HG03342 (cell line): ENCODE results near the gene LMF1.
"Not testable (repeated sequence)": the region's sequence is repeated elsewhere in the genome, so short reads cannot be mapped to it uniquely, and the experiment has no call there.

ENCODE experiments used
- ATAC-seq: cut with Tn5 transposase; IDR thresholded peaks from one replicate; pipeline ENCODE4 v1.9.1; 2021; ENCODE audit warnings: mild to moderate bottlenecking, moderate library complexity; ENCODE audit not compliant: unreplicated experiment

The LMF1 gene

DNA sequence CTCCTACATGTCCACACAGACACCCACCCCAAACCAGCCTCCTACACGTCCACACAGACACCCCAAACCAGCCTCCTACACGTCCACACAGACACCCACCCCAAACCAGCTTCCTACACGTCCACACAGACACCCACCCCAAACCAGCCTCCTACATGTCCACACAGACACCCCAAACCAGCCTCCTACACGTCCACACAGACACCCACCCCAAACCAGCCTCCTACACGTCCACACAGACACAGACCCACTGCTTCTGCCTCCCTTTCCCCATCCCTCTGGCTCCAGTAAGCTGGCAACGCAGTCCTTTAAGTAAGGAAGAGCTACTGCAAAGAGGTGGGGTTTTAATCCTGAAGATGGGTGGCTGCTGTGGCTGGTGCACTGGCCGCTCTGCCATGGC is 17.0 kb downstream of the LMF1 start:
- not testable (repeated sequence) for ATAC-seq

DNA sequence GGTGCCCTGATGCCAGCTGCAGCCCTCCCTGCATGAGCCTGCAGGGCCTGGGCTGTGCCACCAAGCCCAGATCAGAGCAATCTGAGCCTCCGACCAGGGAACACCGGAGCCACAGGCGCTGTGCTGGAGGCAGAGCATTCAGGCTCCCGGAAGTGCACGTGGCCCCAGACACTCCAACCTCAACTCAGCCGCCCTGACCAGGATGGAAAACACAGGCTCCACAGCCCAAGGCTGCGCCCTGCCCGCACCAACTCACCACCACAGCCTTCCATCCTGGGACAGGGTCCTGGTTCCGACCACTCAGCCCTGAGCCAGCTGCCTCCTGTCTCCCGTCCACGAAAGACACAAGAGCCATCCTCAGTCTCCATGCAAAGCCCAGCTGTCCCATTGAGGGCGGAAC is 18.5 kb downstream of the LMF1 start:
- no peak for ATAC-seq

GRCh38 chr16:951660-952301 is 19.0 kb downstream of the LMF1 start:
- ATAC-seq: no peak

GRCh38 chr16:950733-951573 is 19.8 kb downstream of the LMF1 start:
- not testable (repeated sequence) for ATAC-seq

GRCh38 chr16:948767-949166 is 22.0 kb downstream of the LMF1 start:
- not testable (repeated sequence) for ATAC-seq

DNA sequence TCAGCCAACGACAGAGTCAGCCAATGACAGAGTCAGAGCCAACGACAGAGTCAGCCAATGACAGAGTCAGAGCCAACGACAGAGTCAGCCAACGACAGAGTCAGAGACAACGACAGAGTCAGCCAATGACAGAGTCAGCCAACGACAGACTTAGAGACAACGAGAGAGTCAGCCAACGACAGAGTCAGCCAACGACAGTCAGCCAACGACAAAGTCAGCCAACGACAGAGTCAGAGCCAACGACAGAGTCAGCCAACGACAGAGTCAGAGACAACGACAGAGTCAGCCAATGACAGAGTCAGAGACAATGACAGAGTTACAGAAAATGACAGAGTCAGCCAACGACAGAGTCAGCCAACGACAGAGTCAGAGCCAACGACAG is 22.9 kb downstream of the LMF1 start:
- ATAC-seq: not testable (repeated sequence)

DNA sequence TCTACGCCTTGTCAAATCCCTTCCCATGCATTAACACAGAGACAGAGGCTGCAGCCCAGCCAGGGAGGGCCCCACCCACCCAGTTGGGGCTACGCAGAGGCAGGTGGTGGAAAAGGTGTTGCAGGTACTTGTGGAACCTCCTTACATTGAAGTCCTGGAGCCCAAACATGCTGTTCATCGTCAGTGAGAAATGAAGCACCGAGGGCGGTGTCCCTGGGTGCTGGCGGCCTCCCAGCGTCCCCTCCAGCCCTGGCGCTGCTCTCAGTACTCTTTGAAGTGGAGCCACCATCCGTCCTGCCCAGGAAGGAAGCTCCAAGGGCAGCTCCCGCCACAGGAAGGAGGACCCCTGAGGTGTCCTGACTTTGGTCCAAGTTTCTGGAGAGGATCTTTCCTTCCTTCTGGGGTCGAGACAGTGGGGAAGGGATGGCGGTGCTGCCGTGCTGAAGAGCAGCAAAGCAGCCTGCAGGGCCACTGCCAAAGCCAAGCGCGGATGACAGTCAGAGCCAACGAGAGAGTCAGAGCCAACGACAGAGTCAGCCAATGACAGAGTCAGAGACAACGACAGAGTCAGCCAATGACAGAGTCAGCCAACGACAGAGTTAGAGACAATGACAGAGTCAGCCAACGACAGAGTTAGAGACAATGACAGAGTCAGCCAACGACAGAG is 23.4 kb downstream of the LMF1 start:
- no peak for ATAC-seq

DNA sequence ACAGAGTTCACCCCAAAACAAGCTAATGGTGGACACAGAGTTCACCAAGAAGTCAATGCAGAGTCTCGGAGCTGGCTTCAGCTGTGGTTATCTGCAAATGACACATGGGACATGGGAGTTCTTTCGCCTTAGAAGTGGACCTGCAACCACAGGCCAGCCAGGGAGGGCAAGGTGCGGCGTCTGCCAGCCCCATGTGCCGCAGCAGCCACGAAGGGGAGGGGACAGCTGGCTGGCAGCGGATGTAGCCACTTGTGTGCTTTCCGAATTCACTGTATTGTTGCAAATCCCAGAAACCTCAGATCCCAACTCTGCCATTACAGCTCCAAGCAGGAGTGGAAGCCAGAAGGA is 24.8 kb downstream of the LMF1 start:
- ATAC-seq: no peak

- ATAC-seq: no peak
These were observed 25.3 kb downstream of the LMF1 start for GRCh38 chr16:945271-946047.

DNA sequence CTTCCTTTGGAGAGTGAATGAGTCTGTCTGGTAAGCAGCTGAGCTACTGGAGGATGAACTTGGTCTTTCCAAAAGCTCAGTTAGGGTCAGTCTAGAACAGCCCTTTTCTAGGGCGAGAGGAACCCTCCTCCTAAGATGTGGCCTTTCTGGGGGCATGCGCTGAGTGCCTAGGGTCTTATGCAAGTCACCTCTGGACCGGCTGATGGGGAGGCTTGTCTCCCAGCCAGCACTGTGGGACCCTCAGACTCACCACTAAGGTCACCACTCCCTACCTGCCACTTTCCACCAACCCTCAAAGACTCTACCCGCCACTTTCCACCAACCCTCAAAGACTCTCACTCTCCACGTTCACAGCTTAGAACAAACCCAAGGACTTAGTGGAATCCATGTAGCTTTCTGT is 26.8 kb downstream of the LMF1 start:
- no peak for ATAC-seq

- no peak for ATAC-seq
These were observed 28.2 kb downstream of the LMF1 start for GRCh38 chr16:942436-943060.

DNA sequence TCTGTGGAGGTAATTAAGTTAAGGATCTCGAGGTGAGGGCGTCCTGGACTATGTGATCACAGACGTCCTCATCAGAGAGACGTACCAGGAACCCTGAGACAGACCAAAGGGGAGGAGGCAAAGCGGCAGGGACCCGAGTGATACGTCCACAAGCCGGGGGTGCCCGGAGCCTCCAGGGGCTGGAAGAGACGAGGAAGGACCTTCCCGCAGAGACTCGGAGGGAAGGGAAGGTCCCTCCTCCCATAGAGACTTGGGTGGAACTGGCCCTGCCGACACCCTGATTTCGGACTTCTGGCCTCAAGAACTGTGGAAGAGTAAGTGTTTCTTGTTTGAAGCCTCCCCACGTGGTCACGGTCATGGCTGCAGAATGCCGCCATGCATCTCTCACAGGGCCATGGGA is 30.8 kb downstream of the LMF1 start:
- ATAC-seq: no peak

- ATAC-seq: no peak
These were observed 31.5 kb downstream of the LMF1 start for GRCh38 chr16:939311-939710.

DNA sequence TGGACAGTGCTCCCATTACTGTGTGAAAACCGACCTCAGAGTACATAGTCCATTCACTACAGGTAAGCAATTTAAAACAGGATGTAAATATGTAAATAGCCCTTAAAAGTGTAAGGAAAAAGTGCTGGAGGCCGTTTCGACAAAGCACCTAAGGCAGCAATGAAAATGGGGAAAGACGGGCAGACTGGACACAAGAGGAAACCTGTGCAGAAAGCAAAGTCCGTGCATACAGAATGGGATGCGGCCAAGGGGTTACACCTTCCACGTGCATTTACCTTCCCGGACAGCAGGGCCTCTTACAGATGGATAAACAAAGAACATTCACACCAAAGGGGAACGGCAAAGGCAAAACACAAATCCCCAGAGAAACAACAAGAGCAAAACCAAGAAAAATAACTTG is 32.0 kb downstream of the LMF1 start:
- ATAC-seq: no peak

DNA sequence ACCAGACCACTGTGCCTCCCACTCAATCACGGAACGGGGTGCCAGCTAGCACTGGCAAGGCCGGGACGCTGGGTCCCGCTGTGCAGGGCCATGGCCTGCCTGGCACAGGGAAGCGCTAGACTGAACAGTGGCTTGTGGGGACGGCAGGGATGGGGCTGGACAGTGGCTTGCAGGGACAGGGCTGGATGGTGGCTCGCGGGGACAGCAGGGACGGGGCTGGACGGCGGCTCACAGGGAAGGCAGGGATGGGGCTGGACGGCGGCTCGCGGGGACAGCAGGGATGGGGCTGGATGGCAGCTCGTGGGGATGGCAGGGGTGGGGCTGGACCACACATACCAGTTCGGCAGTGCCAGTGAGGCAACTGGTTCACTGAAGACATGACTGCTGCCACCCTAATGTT is 32.6 kb downstream of the LMF1 start:
- no peak for ATAC-seq

GRCh38 chr16:937723-938122 is 33.1 kb downstream of the LMF1 start:
- ATAC-seq: no peak

DNA sequence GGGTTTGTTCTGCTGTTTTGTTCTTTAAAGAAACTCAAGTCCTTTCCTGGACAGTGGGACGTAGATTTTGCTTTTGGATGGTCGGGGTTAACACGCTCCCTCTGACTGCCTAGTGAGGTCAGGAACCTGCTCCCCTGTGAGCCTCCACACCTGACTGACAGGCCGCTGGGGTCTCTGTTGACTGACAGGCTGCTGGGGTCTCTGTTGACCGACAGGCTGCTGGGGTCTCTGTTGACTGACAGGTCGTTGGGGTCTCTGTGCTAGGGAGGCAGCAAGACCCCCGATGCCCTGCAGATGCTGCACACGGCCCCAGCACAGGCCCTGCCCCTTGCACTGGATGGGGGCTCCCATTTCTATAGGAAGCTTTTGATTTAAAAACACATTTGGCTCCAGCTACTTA is 33.5 kb downstream of the LMF1 start:
- ATAC-seq: no peak

- ATAC-seq: no peak
These were observed 35.1 kb downstream of the LMF1 start for GRCh38 chr16:935684-936083.

GRCh38 chr16:934178-934577 is 36.6 kb downstream of the LMF1 start:
- no peak for ATAC-seq

- no peak for ATAC-seq
These were observed 37.2 kb downstream of the LMF1 start for GRCh38 chr16:933581-933980.

- ATAC-seq: no peak
These were observed 37.9 kb downstream of the LMF1 start for GRCh38 chr16:932831-933330.
